Nephron progenitor cell (in vitro differentiated cells): ENCODE data around the gene DNAJC18.
A peak's percentile ranks its signal among the peaks of the same experiment; 100 is the strongest.

Experiments used
- DNase-seq: peaks from one replicate; pipeline ENCODE4 v3.0.0; 2021
- H3K27ac Mint-ChIP-seq: 2 replicates; pipeline ENCODE4 v1.8.0; 2021; ENCODE audit warnings: mild to moderate bottlenecking, moderate library complexity, mixed read lengths
- H3K27me3 Mint-ChIP-seq: 2 replicates; pipeline ENCODE4 v1.8.0; 2021; ENCODE audit warnings: mild to moderate bottlenecking, low read depth, mixed read lengths; ENCODE audit not compliant: poor library complexity
- H3K36me3 Mint-ChIP-seq: 2 replicates; pipeline ENCODE4 v1.8.0; 2021; ENCODE audit warnings: low read depth, mixed read lengths
- H3K4me1 Mint-ChIP-seq: 2 replicates; pipeline ENCODE4 v1.8.0; 2021; ENCODE audit warnings: mixed read lengths
- H3K4me3 Mint-ChIP-seq: 2 replicates; pipeline ENCODE4 v1.8.0; 2021; ENCODE audit warnings: mild to moderate bottlenecking, moderate library complexity, mixed read lengths
- H3K9me3 Mint-ChIP-seq: 2 replicates; pipeline ENCODE4 v1.8.0; 2021; ENCODE audit warnings: mild to moderate bottlenecking, moderate library complexity, mixed read lengths
- CTCF ChIP-seq: fragments of 200-600 bp; sonication (generic); IDR thresholded peaks from 2 replicates; pipeline ENCODE4 v1.5.0; 2021; ENCODE audit warnings: antibody characterized with exemption

The DNAJC18 gene

DNA sequence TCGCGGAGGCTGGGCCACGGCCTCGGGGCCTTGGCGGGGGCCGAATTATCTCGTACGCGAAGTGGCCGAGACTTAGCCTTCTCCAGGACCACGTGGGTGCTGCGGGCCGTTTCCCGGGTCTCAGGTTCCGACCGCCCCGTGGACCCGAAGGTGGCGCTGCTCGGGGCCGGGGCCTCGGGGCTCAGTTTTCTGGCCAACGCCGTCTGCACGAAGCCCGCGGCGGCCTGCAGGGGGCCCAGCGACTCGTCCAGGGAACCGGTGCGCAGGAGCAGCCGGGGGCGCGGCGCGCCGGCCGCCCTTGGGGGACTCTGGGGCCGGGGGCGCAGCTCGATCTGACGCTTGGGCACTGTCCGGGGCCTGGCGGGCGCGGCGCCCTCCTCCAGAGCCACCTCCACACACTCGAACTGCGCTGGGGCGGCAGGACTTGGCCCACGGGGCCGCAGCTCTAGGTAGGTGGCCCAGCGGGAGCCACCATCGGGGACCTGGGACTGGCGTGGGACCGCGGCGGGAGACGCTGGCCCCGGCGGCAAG lies 45.1 kb downstream of the DNAJC18 start:
- peak; percentile 79 for DNase-seq
- Mint-ChIP-seq H3K9me3 (no peaks in the 10 kb centered on the region), H3K27me3 (peaks cover 68% of the 10 kb centered on the region), H3K4me3 (peak overlapping the region; percentile 81), H3K27ac (no peak overlapping the region), H3K4me1 (peaks cover 11% of the 10 kb centered on the region), H3K36me3 (peaks cover 21% of the 10 kb centered on the region)
- peak; percentile 54 for TF ChIP-seq CTCF

GRCh38 chr5:139393497-139394122 lies 45.7 kb downstream of the DNAJC18 start:
- Mint-ChIP-seq H3K27ac (no peak overlapping the region), H3K36me3 (peaks cover 18% of the 10 kb centered on the region), H3K27me3 (peaks cover 68% of the 10 kb centered on the region), H3K4me3 (peak overlapping the region; percentile 81), H3K9me3 (no peaks in the 10 kb centered on the region), H3K4me1 (peaks cover 11% of the 10 kb centered on the region)
- DNase-seq: no peak
- no peak for TF ChIP-seq CTCF

DNA sequence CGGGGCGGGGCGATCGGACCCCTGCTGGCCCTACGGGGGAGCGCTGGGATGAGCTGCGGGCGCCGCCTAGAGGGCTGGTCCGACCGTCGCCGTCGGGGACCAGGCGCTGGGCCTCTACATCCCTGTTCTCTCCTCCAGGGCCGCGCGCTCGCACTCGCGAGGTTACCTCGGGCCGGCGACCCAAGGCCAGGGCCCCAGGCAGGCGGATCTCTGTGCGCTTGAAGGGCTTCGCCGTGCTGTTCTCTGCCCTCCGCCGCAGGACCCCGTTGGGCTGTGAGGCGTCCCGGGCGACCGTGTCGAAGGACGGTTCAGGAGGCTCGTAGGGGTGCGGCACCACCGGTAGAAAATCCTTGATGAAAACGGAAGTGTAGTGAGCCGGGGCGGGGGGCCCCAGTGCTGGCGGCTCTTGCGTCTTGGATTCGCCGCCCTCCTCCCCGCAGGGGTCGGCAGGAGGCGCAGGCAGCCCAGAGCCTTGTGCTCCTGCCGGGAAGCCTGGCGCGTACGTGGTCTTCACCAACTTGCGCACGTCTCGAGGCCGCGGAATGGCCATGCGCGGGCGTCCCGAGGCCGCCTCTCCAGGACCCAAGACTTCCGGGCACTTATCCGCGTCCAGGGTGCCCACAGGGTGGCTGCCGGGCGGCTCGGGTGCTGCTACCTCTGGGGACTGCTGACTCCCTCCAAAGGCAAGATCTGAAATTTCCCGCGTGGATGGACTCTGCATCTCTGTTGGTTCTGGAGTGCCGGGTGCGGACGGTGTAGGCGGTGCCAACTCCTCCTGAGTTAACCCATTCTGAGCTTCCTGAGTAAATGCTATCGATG lies 46.4 kb downstream of the DNAJC18 start:
- Mint-ChIP-seq H3K27ac (no peak overlapping the region), H3K27me3 (peaks cover 66% of the 10 kb centered on the region), H3K9me3 (no peaks in the 10 kb centered on the region), H3K4me3 (peak overlapping the region; percentile 81), H3K36me3 (peaks cover 16% of the 10 kb centered on the region), H3K4me1 (peaks cover 19% of the 10 kb centered on the region)
- TF ChIP-seq CTCF: peak; percentile 64
- DNase-seq: peak; percentile 87

DNA sequence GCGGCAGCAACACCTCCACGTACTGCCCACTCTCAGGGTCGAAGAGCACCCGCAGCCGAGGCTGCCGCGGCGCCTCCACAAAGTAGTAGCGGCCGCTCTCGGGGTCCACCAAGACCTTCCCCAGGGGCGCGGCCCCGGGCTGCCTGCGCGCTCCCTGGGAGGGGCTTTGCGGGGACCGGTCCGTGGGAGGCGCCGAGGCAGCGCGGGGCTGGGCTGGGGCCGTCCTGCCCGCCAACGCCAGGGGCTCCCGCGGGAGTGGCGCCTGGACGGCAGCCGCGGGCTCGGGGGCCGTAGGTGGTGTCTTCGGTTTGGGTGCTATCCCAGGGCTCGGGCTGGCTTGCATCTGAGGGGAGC lies 47.0 kb downstream of the DNAJC18 start:
- H3K27me3 Mint-ChIP-seq: peaks cover 61% of the 10 kb centered on the region
- H3K9me3 Mint-ChIP-seq: no peaks in the 10 kb centered on the region
- H3K4me3 Mint-ChIP-seq: no peak overlapping the region
- peaks cover 19% of the 10 kb centered on the region for H3K4me1 Mint-ChIP-seq
- no peak for TF ChIP-seq CTCF
- no peak overlapping the region for H3K27ac Mint-ChIP-seq
- DNase-seq: no peak
- H3K36me3 Mint-ChIP-seq: peaks cover 12% of the 10 kb centered on the region

DNA sequence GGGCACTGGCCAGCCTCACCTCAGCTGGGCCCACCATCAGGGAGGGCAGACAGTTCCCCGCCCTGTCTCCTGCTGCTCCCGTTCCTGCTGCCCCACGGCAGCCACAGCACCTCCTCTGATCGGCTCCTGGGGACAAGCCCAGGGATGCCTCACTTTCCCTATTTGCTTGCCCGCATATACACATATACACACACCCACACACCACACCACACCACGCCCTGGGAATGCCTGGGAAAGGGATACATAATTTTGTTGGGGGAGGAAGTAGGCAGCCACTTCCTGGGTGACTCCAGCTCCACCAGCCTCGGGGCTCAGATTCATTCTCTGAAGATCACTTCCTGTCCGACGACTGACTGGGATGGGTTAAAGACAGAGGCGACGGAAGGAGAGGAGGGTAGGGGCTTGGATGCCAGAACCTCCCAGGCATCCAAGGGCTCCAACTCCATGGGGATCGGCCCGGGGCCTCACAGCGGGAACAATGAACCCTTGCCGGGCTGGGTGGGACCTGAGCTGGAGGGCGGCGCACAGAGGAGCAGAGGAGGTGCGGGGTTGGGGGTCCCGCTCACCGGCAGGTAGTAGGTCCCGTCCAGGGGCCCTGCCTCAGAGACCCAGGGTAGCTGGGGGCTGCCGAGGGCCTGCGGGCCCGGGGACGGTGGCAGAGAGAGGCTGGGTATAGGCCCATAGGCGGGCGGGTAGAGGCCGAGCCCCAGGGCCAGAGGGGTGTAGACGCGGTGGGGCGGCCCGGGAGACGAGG lies 47.6 kb downstream of the DNAJC18 start:
- Mint-ChIP-seq H3K9me3 (no peaks in the 10 kb centered on the region), H3K4me3 (no peak overlapping the region), H3K27ac (no peak overlapping the region), H3K27me3 (peaks cover 57% of the 10 kb centered on the region), H3K4me1 (peaks cover 19% of the 10 kb centered on the region), H3K36me3 (peaks cover 6% of the 10 kb centered on the region)
- no peak for TF ChIP-seq CTCF
- DNase-seq: no peak
